ENCODE results near the gene KBTBD13.

DNA sequence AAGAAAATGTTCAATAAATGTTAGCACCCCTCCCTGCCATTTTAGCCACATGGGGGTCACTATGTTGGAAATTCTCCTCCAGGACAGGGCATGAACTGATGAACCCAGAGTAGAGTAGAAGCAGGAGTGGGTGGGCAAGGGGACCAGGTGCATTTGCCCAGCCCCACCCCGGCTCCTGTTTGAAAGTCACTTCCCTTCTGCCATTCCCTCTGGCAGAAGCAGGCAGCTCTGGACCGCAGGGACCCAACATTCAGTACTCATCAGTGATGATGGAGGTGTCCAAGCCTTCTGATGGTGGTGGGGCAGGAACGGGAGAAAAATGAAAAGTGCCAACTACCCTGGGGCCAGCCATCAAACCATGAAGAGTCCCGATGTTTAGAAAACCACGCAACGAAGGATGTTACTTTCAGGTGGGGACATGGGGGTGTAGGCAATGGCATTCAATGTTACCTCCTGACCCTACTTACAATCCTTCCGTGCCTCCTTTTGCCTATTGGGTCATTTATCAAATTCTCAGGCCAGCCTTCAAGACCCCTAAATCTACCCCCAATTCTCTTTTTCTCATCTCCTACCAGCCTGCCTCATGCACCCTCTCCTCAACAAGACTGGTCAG, 21.2 kb downstream of the KBTBD13 start:
- TF ChIP-seq CTCF (conservative IDR thresholded peaks at IDR 0.05 in 1 of 2, IDR thresholded peaks at IDR 0.05 in 1 of 2; ENCODE audit: extremely low read depth in 1 of 2, insufficient read depth in 1 of 2, low read depth in 1 of 2, low read length in 2 of 2) (no peak), EZH2 (IDR thresholded peaks at IDR 0.05; ENCODE audit: borderline replicate concordance, low read length) (no peak)
